Measurements from ENCODE around the gene TEX29. TPM values are rescaled to one million over a fixed set of nuclear protein-coding genes. Genes with fewer than 3 reads are reported as not detected.

Gene TEX29
- total RNA-seq, 3 donors from 2014 or later (not counting 1 experiment from before 2014, with no cell fraction given) = not detected

DNA sequence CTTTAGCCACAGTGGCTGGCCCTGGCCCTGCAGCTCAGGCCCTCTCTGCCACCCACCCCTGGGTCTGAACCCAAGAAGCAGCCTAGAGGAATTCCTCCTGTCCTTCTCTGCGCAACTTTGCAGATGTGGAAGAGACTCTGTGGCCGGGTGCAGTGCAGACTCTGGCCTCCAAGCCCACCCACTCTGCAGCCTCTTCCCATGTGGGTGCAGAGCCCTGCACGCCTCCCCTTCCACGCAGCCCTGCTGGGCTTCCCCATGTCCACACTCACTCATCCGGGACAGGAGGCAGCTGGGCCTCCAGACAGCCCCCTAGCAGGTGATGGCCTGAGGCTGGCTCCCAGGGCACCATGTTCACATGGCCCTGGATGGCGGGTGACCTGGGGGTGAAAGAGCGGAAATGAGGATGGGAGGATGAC lies 2.5 kb downstream of the TEX29 start:
- DNase-seq = no peak
- ATAC-seq = no peak
- H3K27me3 ChIP-seq (ENCODE audit: control insufficient read depth, insufficient read depth, low read length) = no peaks in the 10 kb centered on the region
- no peak for TF ChIP-seq CTCF (IDR thresholded peaks at IDR 0.05)
- Mint-ChIP-seq H3K9me3 (no peaks in the 10 kb centered on the region), H3K27me3 (ENCODE audit: low read depth in 2 of 2) (no peaks in the 10 kb centered on the region), H3K4me1 (no peaks in the 10 kb centered on the region), H3K4me3 (no peak overlapping the region), H3K27ac (no peak overlapping the region), H3K36me3 (no peaks in the 10 kb centered on the region)
- H3K4me1 ChIP-seq (ENCODE audit: control insufficient read depth, insufficient read depth, low read length) = no peaks in the 10 kb centered on the region
- 93% methylated on average over 7 of the region's 7 CpGs for WGBS (ENCODE audit: insufficient coverage)
- intact Hi-C loops (cut with micrococcal nuclease) = no loop called here
- H3K4me3 ChIP-seq (ENCODE audit: low read length) = no peak overlapping the region
- H3K27ac ChIP-seq (ENCODE audit: low read length) = no peak overlapping the region
- H3K36me3 ChIP-seq (ENCODE audit: control insufficient read depth, insufficient read depth, low read length) = no peaks in the 10 kb centered on the region
- H3K9me3 ChIP-seq (ENCODE audit: control insufficient read depth, insufficient read depth, low read length) = no peaks in the 10 kb centered on the region

DNA sequence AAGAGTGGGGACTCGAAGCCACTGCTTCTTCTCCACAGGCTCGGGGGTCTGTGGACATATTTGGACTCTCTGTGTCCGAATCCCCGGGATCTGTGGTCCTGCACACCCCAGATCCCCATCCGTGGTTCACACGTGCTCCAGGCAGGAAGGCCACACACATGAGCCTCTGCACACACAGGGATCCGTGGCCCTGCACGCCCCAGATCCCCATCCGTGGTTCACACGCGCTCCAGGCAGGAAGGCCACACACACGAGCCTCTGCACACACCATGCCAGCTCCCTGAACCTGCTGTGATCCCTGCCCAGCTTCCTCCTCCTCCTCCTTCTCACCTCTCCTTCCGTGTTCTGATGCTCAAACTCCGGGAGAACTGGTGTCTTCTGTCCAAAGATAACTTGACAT lies 3.1 kb downstream of the TEX29 start:
- Mint-ChIP-seq H3K27me3 (ENCODE audit: low read depth in 2 of 2) (no peaks in the 10 kb centered on the region), H3K4me3 (no peak overlapping the region), H3K27ac (no peak overlapping the region), H3K36me3 (no peaks in the 10 kb centered on the region), H3K4me1 (no peaks in the 10 kb centered on the region), H3K9me3 (no peaks in the 10 kb centered on the region)
- ATAC-seq (no peak), DNase-seq (no peak)
- no peak for TF ChIP-seq CTCF (IDR thresholded peaks at IDR 0.05)
- Histone ChIP-seq H3K4me1 (ENCODE audit: control insufficient read depth, insufficient read depth, low read length) (no peaks in the 10 kb centered on the region), H3K9me3 (ENCODE audit: control insufficient read depth, insufficient read depth, low read length) (no peaks in the 10 kb centered on the region), H3K4me3 (ENCODE audit: low read length) (no peak overlapping the region), H3K36me3 (ENCODE audit: control insufficient read depth, insufficient read depth, low read length) (no peaks in the 10 kb centered on the region), H3K27ac (ENCODE audit: low read length) (no peak overlapping the region), H3K27me3 (ENCODE audit: control insufficient read depth, insufficient read depth, low read length) (no peaks in the 10 kb centered on the region)
- intact Hi-C loops (cut with micrococcal nuclease) = no loop called here
- WGBS (ENCODE audit: insufficient coverage) = 83% methylated on average over 14 of the region's 14 CpGs

DNA sequence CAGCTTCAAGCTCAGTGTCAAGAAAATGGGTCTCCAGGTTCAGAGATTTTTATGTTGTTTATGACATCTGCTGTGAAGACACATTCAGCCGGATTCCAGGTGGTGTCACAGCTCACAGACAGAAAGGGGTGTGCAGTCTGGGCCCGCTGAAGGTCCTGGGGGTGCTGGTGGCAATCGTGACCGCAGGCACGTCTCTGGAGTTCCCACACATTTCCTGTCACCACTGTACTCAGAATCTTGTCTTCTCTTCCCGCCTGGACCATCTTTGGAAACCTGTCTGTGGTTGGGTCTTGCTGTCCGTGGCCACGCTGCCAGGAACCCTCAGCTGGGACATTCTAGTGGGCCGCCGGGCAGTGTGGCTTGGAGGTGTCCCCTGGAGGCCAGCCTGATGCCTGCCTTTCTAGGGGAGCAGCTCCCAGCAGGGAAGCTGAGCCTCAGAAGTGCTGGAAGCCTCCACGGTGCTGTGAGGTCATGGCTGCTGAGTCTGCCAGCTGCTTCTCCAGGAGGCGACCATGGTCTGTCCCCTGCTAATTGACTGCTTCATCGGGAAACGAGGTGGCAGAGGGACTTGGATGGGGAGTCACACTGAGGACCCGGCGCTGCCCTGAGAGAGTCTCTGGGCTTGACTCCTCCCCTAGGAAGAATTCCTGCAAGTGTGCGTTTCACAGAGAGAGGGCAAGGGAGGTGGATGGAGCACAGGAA lies 3.7 kb downstream of the TEX29 start:
- Histone ChIP-seq H3K27me3 (ENCODE audit: control insufficient read depth, insufficient read depth, low read length) (no peaks in the 10 kb centered on the region), H3K4me3 (ENCODE audit: low read length) (no peak overlapping the region), H3K27ac (ENCODE audit: low read length) (no peak overlapping the region), H3K4me1 (ENCODE audit: control insufficient read depth, insufficient read depth, low read length) (no peaks in the 10 kb centered on the region), H3K36me3 (ENCODE audit: control insufficient read depth, insufficient read depth, low read length) (no peaks in the 10 kb centered on the region), H3K9me3 (ENCODE audit: control insufficient read depth, insufficient read depth, low read length) (no peaks in the 10 kb centered on the region)
- no peaks in the 10 kb centered on the region for H3K9me3 Mint-ChIP-seq
- no peak for TF ChIP-seq CTCF (IDR thresholded peaks at IDR 0.05)
- ATAC-seq (no peak), DNase-seq (no peak)
- no peak overlapping the region for H3K27ac Mint-ChIP-seq
- H3K4me3 Mint-ChIP-seq = no peak overlapping the region
- WGBS (ENCODE audit: insufficient coverage) = 77% methylated on average over 17 of the region's 17 CpGs
- intact Hi-C loops (cut with micrococcal nuclease) = no loop called here
- H3K4me1 Mint-ChIP-seq = no peaks in the 10 kb centered on the region
- no peaks in the 10 kb centered on the region for H3K27me3 Mint-ChIP-seq (ENCODE audit: low read depth in 2 of 2)
- no peaks in the 10 kb centered on the region for H3K36me3 Mint-ChIP-seq

GRCh38 chr13:111324736-111325135 lies 4.3 kb downstream of the TEX29 start:
- no peak overlapping the region for H3K4me3 Mint-ChIP-seq
- DNase-seq (no peak), ATAC-seq (no peak)
- Histone ChIP-seq H3K36me3 (ENCODE audit: control insufficient read depth, insufficient read depth, low read length) (no peaks in the 10 kb centered on the region), H3K27me3 (ENCODE audit: control insufficient read depth, insufficient read depth, low read length) (no peaks in the 10 kb centered on the region), H3K4me1 (ENCODE audit: control insufficient read depth, insufficient read depth, low read length) (no peaks in the 10 kb centered on the region), H3K4me3 (ENCODE audit: low read length) (no peak overlapping the region), H3K9me3 (ENCODE audit: control insufficient read depth, insufficient read depth, low read length) (no peaks in the 10 kb centered on the region), H3K27ac (ENCODE audit: low read length) (no peak overlapping the region)
- H3K36me3 Mint-ChIP-seq = no peaks in the 10 kb centered on the region
- no peaks in the 10 kb centered on the region for H3K27me3 Mint-ChIP-seq (ENCODE audit: low read depth in 2 of 2)
- no peaks in the 10 kb centered on the region for H3K9me3 Mint-ChIP-seq
- no peak for TF ChIP-seq CTCF (IDR thresholded peaks at IDR 0.05)
- WGBS (ENCODE audit: insufficient coverage) = 87% methylated on average over 14 of the region's 14 CpGs
- no peak overlapping the region for H3K27ac Mint-ChIP-seq
- no peaks in the 10 kb centered on the region for H3K4me1 Mint-ChIP-seq
- intact Hi-C loops (cut with micrococcal nuclease) = no loop called here
